Neutrophil (primary cell): ENCODE measurements around the gene NDST3.
"Not testable (repeated sequence)": the region's sequence is repeated elsewhere in the genome, so short reads cannot be mapped to it uniquely, and the experiment has no call there.

Source experiments
- H3K27ac ChIP-seq: fragments of 200-600 bp; sonication (generic); 2 replicates; pipeline ENCODE4 v1.5.1; 2016; ENCODE audit warnings: mild to moderate bottlenecking, moderate library complexity
- H3K27me3 ChIP-seq: fragments of 200-600 bp; sonication (generic); 2 replicates; pipeline ENCODE4 v1.6.0; 2016; ENCODE audit warnings: mild to moderate bottlenecking
- H3K36me3 ChIP-seq: fragments of 200-600 bp; sonication (generic); 2 replicates; pipeline ENCODE4 v1.5.1; 2017
- H3K4me1 ChIP-seq, 2 experiments: fragments of 200-600 bp in 1 of 2; sonication (generic) in 1 of 2; 1 replicate in 1 of 2; 2 replicates in 1 of 2; pipeline versions ENCODE4 v1.5.1 to v1.6.1; 2013 to 2016; ENCODE audit warnings: low read depth in 1 of 2, low read length in 1 of 2, mild to moderate bottlenecking in 1 of 2, moderate library complexity in 1 of 2; ENCODE audit not compliant: control insufficient read depth in 1 of 2, insufficient read depth in 1 of 2
- H3K4me3 ChIP-seq, 2 experiments: fragments of 200-600 bp in 1 of 2; sonication (generic) in 1 of 2; 1 replicate in 1 of 2; 2 replicates in 1 of 2; pipeline ENCODE4 v1.5.1; 2013 to 2016; ENCODE audit warnings: low read depth in 1 of 2, low read length in 1 of 2, mild to moderate bottlenecking in 1 of 2, moderate library complexity in 1 of 2
- H3K9me3 ChIP-seq: fragments of 200-600 bp; sonication (generic); 2 replicates; pipeline ENCODE4 v1.5.1; 2016
- TF ChIP-seq, protein P1 (sequence below): fragments of 200-600 bp; sonication (generic); IDR thresholded peaks from 2 replicates; pipeline ENCODE4 v1.5.1; 2016; ENCODE audit warnings: antibody characterized with exemption

NDST3 gene

DNA sequence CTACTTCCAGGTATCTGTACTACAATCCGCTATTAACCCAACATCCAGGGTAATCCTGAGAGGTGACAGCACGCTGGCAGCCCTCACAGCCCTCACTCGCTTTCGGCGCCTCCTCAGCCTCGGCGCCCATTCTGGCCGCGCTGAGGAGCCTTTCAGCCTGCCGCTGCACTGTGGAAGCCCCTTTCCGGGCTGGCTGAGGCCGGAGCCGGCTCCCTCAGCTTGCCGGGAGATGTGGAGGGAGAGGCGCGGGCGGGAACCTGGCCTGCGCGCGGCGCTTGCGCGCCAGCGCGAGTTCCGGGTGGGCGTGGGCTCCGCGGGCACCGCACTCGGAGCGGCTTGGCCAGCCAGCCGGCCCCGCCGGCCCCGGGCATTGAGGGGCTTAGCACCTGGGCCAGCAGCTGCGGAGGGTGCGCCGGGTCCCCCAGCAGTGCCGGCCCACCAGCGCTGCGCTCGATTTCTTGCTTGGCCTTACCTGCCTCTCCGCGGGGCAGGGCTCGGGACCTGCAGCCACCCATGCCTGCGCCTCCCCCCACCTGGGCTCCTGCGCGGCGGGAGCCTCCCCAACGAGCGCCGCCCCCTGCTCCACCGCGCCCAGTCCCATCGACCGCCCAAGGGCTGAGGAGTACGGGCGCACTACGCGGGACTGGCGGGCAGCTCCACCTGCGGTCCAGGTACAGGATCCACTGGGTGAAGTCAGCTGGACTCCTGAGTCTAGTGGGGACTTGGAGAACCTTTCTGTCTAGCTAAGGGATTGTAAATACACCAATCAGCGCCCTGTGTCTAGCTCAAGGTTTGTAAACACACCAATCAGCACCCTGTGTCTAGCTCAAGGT is 231.2 kb downstream of the NDST3 start:
- H3K9me3 ChIP-seq: no peaks in the 10 kb centered on the region
- no peaks in the 10 kb centered on the region for H3K36me3 ChIP-seq
- TF ChIP-seq, protein P1, sequence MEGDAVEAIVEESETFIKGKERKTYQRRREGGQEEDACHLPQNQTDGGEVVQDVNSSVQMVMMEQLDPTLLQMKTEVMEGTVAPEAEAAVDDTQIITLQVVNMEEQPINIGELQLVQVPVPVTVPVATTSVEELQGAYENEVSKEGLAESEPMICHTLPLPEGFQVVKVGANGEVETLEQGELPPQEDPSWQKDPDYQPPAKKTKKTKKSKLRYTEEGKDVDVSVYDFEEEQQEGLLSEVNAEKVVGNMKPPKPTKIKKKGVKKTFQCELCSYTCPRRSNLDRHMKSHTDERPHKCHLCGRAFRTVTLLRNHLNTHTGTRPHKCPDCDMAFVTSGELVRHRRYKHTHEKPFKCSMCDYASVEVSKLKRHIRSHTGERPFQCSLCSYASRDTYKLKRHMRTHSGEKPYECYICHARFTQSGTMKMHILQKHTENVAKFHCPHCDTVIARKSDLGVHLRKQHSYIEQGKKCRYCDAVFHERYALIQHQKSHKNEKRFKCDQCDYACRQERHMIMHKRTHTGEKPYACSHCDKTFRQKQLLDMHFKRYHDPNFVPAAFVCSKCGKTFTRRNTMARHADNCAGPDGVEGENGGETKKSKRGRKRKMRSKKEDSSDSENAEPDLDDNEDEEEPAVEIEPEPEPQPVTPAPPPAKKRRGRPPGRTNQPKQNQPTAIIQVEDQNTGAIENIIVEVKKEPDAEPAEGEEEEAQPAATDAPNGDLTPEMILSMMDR: no peak
- peak overlapping the region; percentile 46 to 49 for H3K4me3 ChIP-seq
- H3K27me3 ChIP-seq: peaks cover 34% of the 10 kb centered on the region
- no peak overlapping the region for H3K27ac ChIP-seq
- H3K4me1 ChIP-seq: peaks cover 3 to 6% of the 10 kb centered on the region in 2 experiments

DNA sequence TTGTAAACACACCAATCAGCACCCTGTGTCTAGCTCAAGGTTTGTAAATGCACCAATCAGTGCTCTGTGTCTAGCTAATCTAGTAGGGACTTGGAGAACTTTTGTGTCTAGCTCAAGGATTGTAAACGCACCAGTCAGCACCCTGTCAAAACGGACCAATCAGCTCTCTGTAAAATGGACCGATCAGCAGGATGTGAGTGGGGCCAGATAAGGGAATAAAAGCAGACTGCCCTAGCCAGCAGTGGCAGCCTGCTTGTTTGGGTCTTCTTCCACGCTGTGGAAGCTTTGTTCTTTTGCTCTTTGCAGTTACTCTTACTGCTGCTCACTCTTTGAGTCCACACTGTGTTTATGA is 231.8 kb downstream of the NDST3 start:
- not testable (repeated sequence) for H3K9me3 ChIP-seq, H3K4me3 ChIP-seq, H3K36me3 ChIP-seq, H3K27ac ChIP-seq, H3K4me1 ChIP-seq
- peaks cover 34% of the 10 kb centered on the region for H3K27me3 ChIP-seq

DNA sequence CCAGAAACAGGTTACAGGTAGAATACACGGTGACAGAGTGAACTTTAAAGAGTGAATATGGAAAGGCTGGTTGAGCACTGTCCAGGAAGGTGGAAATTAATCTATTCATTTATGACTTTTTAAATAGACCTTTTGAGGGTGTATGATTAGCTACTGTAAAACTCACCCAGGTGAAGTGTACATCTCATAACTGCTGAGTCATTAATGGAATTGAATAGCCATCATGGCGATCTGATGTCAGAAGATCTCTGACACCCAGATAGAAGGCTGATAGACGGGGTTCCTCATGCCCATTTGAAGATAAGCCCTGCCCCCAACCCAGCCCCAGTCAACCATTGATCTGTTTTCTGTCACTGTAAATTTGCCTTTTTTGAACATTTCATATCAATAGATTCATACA is 234.5 kb downstream of the NDST3 start:
- TF ChIP-seq, protein P1: no peak
- no peaks in the 10 kb centered on the region for H3K9me3 ChIP-seq
- no peaks in the 10 kb centered on the region for H3K36me3 ChIP-seq

DNA sequence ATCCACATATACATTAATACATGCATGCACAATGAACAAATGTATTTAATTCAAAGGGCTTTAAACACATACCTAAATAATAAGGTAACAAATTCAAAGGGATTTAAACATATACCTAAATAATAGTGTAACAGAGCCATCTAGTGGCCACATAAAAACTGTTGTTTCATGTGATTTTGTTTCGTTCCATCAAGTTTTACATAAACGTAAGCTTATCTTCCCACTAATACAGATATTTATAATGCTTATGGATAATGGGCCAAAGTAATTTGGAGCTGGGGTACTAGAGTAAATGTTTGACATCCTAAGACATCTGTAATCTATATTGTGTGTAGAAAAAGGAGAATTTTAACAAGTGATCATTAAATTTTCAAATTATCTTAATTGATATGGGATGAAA is 236.2 kb downstream of the NDST3 start:
- Histone ChIP-seq H3K27me3 (peaks cover 8% of the 10 kb centered on the region), H3K27ac (no peak overlapping the region)
- TF ChIP-seq, protein P1: peak; percentile 31

More for the DNA sequence above, 234.5 kb downstream of the NDST3 start:
- peaks cover 3 to 6% of the 10 kb centered on the region in 2 experiments for H3K4me1 ChIP-seq
- H3K27ac ChIP-seq: no peak overlapping the region
- H3K27me3 ChIP-seq: peaks cover 25% of the 10 kb centered on the region
- no peak overlapping the region for H3K4me3 ChIP-seq

DNA sequence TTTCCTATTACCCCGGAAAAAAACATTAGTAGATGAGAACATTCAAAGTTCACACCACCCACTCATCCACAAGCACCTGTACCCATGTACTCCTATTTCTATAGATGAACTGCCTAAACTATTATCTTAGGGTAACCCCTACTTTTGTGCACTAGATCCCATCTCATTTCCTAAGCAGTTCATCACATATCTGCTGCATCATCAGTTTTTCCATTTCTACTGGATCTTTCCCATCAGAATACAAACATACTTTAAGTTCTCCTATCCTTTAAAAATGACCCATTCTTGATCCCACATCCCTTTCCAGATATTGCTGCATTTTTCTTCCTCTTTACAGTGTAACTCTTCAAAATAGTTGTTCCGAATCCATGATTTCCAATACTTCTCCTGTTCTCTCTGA is 237.5 kb downstream of the NDST3 start:
- no peak overlapping the region for H3K27ac ChIP-seq
- H3K4me3 ChIP-seq: no peak overlapping the region
- H3K9me3 ChIP-seq: no peaks in the 10 kb centered on the region
- TF ChIP-seq, protein P1: no peak
- H3K36me3 ChIP-seq: no peaks in the 10 kb centered on the region
- H3K27me3 ChIP-seq: peaks cover 4% of the 10 kb centered on the region
- peaks cover 4 to 8% of the 10 kb centered on the region in 2 experiments for H3K4me1 ChIP-seq

More for the DNA sequence above, 236.2 kb downstream of the NDST3 start:
- no peak overlapping the region for H3K4me3 ChIP-seq
- H3K4me1 ChIP-seq: peaks cover 6 to 9% of the 10 kb centered on the region in 2 experiments
- H3K36me3 ChIP-seq: no peaks in the 10 kb centered on the region
- H3K9me3 ChIP-seq: no peaks in the 10 kb centered on the region

DNA sequence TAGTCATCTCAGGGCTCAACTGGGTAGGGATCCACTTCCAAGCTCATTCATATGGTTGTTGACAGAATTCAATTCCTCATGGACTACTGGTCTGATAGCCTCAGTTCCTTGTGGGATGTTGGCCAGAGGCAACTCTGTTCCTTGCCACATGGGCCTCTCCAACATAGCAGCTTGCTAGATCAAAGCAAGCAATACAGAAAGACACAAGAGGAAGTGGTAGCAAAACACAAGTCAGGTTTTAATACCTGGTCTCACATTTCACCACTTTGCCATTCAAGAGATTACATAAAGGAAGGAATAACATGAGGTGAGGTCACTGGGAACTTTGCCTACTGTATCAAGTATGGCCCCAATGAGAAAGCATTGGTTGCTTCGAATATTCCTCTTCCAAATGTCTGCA is 239.4 kb downstream of the NDST3 start:
- peaks cover 7 to 15% of the 10 kb centered on the region in 2 experiments for H3K4me1 ChIP-seq
- no peaks in the 10 kb centered on the region for H3K9me3 ChIP-seq
- TF ChIP-seq, protein P1: no peak
- no peaks in the 10 kb centered on the region for H3K36me3 ChIP-seq
- H3K27ac ChIP-seq: no peak overlapping the region
- H3K27me3 ChIP-seq: no peaks in the 10 kb centered on the region
- H3K4me3 ChIP-seq: no peak overlapping the region
